Gastrocnemius medialis (tissue), 4 donors: Measurements from ENCODE around the gene SV2B.

ENCODE experiments used
- POLR2A ChIP-seq, 2 donors: fragments of 450-650 bp; IDR thresholded peaks; one replicate each; pipeline ENCODE4 v1.6.1; 2017; ENCODE audit warnings: antibody characterized with exemption in 2 of 2, mild to moderate bottlenecking in 2 of 2, moderate library complexity in 2 of 2
- TF ChIP-seq, protein P1 (sequence below), 5 experiments: fragments of 450-650 bp in 3 of 5; fragments of 200-600 bp in 2 of 5; sonication (generic) in 2 of 5; IDR thresholded peaks in 4 of 5; conservative IDR thresholded peaks in 1 of 5; 1 replicate in 4 of 5; 2 replicates in 1 of 5; pipeline ENCODE4 v1.5.1; 2016 to 2019; ENCODE audit warnings: antibody characterized with exemption in 5 of 5, mild to moderate bottlenecking in 3 of 5, moderate library complexity in 3 of 5

GRCh38 chr15:91129436-91129835 is 29.4 kb downstream of the SV2B start:
- TF ChIP-seq, protein P1, sequence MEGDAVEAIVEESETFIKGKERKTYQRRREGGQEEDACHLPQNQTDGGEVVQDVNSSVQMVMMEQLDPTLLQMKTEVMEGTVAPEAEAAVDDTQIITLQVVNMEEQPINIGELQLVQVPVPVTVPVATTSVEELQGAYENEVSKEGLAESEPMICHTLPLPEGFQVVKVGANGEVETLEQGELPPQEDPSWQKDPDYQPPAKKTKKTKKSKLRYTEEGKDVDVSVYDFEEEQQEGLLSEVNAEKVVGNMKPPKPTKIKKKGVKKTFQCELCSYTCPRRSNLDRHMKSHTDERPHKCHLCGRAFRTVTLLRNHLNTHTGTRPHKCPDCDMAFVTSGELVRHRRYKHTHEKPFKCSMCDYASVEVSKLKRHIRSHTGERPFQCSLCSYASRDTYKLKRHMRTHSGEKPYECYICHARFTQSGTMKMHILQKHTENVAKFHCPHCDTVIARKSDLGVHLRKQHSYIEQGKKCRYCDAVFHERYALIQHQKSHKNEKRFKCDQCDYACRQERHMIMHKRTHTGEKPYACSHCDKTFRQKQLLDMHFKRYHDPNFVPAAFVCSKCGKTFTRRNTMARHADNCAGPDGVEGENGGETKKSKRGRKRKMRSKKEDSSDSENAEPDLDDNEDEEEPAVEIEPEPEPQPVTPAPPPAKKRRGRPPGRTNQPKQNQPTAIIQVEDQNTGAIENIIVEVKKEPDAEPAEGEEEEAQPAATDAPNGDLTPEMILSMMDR (IDR thresholded peaks at IDR 0.05 in 4 of 5, conservative IDR thresholded peaks at IDR 0.05 in 1 of 5), result no peak
- TF ChIP-seq POLR2A (IDR thresholded peaks at IDR 0.05), result no peak
